ENCODE results near the gene OVCH1. TPM values are rescaled to one million over a fixed set of nuclear protein-coding genes. Genes with fewer than 3 reads are reported as not detected.

The OVCH1 gene
- total RNA-seq, 4 donors from 2014 or later, result 0.35 to 1.0 TPM; not detected in 2

GRCh38 chr12:29431513-29431912 lies 66.0 kb downstream of the OVCH1 start:
- Histone ChIP-seq H3K27me3 (no peaks in the 10 kb centered on the region), H3K27ac (no peak overlapping the region), H3K4me1 (no peaks in the 10 kb centered on the region), H3K9me3 (no peaks in the 10 kb centered on the region), H3K4me3 (no peak overlapping the region), H3K36me3 (no peaks in the 10 kb centered on the region)
- DNase-seq, result no peak
- TF ChIP-seq POLR2A (IDR thresholded peaks at IDR 0.05), result no peak
- TF ChIP-seq, protein P1, sequence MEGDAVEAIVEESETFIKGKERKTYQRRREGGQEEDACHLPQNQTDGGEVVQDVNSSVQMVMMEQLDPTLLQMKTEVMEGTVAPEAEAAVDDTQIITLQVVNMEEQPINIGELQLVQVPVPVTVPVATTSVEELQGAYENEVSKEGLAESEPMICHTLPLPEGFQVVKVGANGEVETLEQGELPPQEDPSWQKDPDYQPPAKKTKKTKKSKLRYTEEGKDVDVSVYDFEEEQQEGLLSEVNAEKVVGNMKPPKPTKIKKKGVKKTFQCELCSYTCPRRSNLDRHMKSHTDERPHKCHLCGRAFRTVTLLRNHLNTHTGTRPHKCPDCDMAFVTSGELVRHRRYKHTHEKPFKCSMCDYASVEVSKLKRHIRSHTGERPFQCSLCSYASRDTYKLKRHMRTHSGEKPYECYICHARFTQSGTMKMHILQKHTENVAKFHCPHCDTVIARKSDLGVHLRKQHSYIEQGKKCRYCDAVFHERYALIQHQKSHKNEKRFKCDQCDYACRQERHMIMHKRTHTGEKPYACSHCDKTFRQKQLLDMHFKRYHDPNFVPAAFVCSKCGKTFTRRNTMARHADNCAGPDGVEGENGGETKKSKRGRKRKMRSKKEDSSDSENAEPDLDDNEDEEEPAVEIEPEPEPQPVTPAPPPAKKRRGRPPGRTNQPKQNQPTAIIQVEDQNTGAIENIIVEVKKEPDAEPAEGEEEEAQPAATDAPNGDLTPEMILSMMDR (IDR thresholded peaks at IDR 0.05), result no peak
- intact Hi-C loops (cut with DNase I; ENCODE audit: low total_unique reads), result no loop called here

DNA sequence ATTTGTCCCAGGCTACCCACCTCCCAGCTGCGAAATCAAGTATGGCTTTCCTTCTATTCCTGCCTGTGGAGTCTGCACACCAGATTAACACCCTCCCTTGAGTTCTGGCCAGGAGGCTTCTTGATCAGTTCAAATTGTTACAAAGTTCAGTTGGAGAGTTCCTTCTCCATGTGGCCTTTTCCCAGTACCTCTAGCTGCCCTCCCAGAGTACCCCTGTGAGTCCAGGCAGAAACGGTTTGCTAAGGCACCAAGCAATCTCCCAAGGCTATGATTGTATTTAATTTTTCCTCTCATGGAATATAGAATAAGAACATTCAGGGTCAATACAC lies 66.8 kb downstream of the OVCH1 start:
- intact Hi-C loops (cut with DNase I; ENCODE audit: low total_unique reads), result no loop called here
- DNase-seq, result no peak
- TF ChIP-seq POLR2A (IDR thresholded peaks at IDR 0.05), result no peak
- TF ChIP-seq, protein P1 (IDR thresholded peaks at IDR 0.05), result no peak
- no peaks in the 10 kb centered on the region for H3K27me3 ChIP-seq
- H3K9me3 ChIP-seq, result no peaks in the 10 kb centered on the region
- H3K36me3 ChIP-seq, result no peaks in the 10 kb centered on the region
- H3K4me1 ChIP-seq, result no peaks in the 10 kb centered on the region
- no peak overlapping the region for H3K4me3 ChIP-seq
- H3K27ac ChIP-seq, result no peak overlapping the region

DNA sequence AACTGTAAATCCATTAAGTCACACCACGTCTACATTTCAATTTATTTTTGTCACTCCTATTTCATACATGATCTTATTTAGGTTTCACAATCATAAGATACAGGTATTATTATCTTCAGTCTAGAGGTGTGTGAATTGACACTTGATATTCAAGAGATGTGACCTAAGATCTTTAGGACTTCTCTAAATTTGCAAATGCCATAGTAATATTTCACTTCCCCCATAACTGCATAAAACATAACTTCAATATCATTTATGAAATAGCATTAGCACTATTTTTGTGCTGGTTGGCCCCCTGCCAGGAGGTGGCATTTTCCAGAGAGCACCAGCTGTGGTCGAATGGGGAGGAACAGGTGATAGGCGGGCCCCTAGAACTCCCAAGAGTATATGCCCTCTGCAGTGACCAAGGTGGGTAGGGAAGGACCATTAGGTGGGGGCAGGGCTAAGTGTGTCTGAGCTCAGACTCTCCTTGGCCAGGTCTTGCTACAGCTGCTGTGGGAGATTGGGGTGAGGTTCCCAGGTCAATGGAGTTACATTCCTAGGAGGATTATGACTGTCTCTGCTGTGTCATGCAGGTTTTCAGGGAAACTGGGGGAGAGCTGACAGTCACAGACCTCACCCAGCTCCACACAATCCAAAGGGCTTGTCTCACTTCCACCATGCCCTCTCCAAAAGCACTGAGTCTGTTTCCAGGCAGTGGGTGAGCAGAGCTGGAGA lies 67.3 kb downstream of the OVCH1 start:
- intact Hi-C loops (cut with DNase I; ENCODE audit: low total_unique reads), result no loop called here
- DNase-seq, result no peak
- Histone ChIP-seq H3K4me1 (no peaks in the 10 kb centered on the region), H3K4me3 (no peak overlapping the region), H3K27ac (no peak overlapping the region), H3K27me3 (no peaks in the 10 kb centered on the region), H3K36me3 (no peaks in the 10 kb centered on the region), H3K9me3 (no peaks in the 10 kb centered on the region)
- no peak for TF ChIP-seq POLR2A (IDR thresholded peaks at IDR 0.05)
- TF ChIP-seq, protein P1 (IDR thresholded peaks at IDR 0.05), result no peak

GRCh38 chr12:29428633-29429032 lies 68.9 kb downstream of the OVCH1 start:
- Histone ChIP-seq H3K9me3 (no peaks in the 10 kb centered on the region), H3K36me3 (no peaks in the 10 kb centered on the region), H3K4me1 (no peaks in the 10 kb centered on the region), H3K4me3 (no peak overlapping the region), H3K27me3 (no peaks in the 10 kb centered on the region), H3K27ac (no peak overlapping the region)
- no peak for DNase-seq
- TF ChIP-seq, protein P1 (IDR thresholded peaks at IDR 0.05), result no peak
- no peak for TF ChIP-seq POLR2A (IDR thresholded peaks at IDR 0.05)
- intact Hi-C loops (cut with DNase I; ENCODE audit: low total_unique reads), result no loop called here

- no peaks in the 10 kb centered on the region for H3K27me3 ChIP-seq
- no peaks in the 10 kb centered on the region for H3K9me3 ChIP-seq
- no peak for TF ChIP-seq POLR2A (IDR thresholded peaks at IDR 0.05)
- TF ChIP-seq, protein P1 (IDR thresholded peaks at IDR 0.05), result no peak
- no peak overlapping the region for H3K4me3 ChIP-seq
- no peak for DNase-seq
- no peaks in the 10 kb centered on the region for H3K36me3 ChIP-seq
- H3K4me1 ChIP-seq, result no peaks in the 10 kb centered on the region
- intact Hi-C loops (cut with DNase I; ENCODE audit: low total_unique reads), result no loop called here
- H3K27ac ChIP-seq, result no peak overlapping the region
Observed at GRCh38 chr12:29427964-29428363, 69.5 kb downstream of the OVCH1 start.
